ENCODE results near the gene CCM2.

- TF ChIP-seq POLR2AphosphoS5 (IDR thresholded peaks at IDR 0.05; ENCODE audit: low read depth, low read length) (no peak), POLR2A (IDR thresholded peaks at IDR 0.05; ENCODE audit: low read depth, low read length) (no peak)
Measured at GRCh38 chr7:45112648-45113047, 112.6 kb downstream of the CCM2 start.
